ENCODE measurements around the gene ARID1B. TPM values are rescaled to one million over a fixed set of nuclear protein-coding genes. Genes with fewer than 3 reads are reported as not detected.

Gene ARID1B
- total and polyA plus RNA-seq, 10 of the 15 experiments (the other 5 are each of a cell fraction or from before 2014, with no cell fraction given), result 24.7 to 133 (median 54.6) TPM

GRCh38 chr6:156806155-156806554 lies 29.0 kb downstream of the ARID1B start:
- Histone ChIP-seq H3K4me3 (no peak overlapping the region), H3K79me2 (ENCODE audit: control insufficient read depth, insufficient read depth, low read length) (peaks cover 99% of the 10 kb centered on the region), H3K9me3 (replicated peaks; ENCODE audit: control insufficient read depth, insufficient read depth, low read length) (peaks cover 8% of the 10 kb centered on the region; the same call in 2 of the 3 replicates), H4K20me1 (ENCODE audit: control insufficient read depth, insufficient read depth) (no peaks in the 10 kb centered on the region), H3K9ac (ENCODE audit: control insufficient read depth, insufficient read depth, low read length) (no peak overlapping the region), H3K36me3 (ENCODE audit: control insufficient read depth in 2 of 2, insufficient read depth in 2 of 2, low read length in 1 of 2) (peaks cover 2 to 8% of the 10 kb centered on the region in 2 experiments; a peak in 3 of 4 replicates), H3K4me1 (ENCODE audit: control insufficient read depth, insufficient read depth, low read length) (peaks cover 24% of the 10 kb centered on the region), H3K27me3 (replicated peaks in 1 of 2; ENCODE audit: control insufficient read depth in 2 of 2, insufficient read depth in 2 of 2, low read length in 1 of 2) (no peaks in the 10 kb centered on the region), H3K27ac (ENCODE audit: control insufficient read depth, insufficient read depth) (no peak overlapping the region), H2AFZ (ENCODE audit: control insufficient read depth, low read depth, low read length) (no peak overlapping the region), H3K4me2 (ENCODE audit: control insufficient read depth, insufficient read depth) (no peak overlapping the region)
- ATAC-seq, result no peak
- intact Hi-C loops (cut with micrococcal nuclease; ENCODE audit: unreplicated experiment), result no loop called here
- 88% methylated on average over 4 of the region's 4 CpGs for WGBS (ENCODE audit: insufficient coverage, insufficient replicate concordance, low lambda C conversion rate, missing lambda C conversion rate)
- in situ Hi-C loops (cut with MboI), result no loop called here
- RAD21 ChIA-PET (ENCODE audit: unreplicated experiment), result interaction anchor here (0.7 to 2.1 kb wide), 6 partner anchors 15 to 288 kb away, joined by 3 to 5 read pairs (median 3); no protein-coding TSS in a partner anchor
- DNase-seq (ENCODE audit: low read depth, low spot score), result no peak
- no peak for FAIRE-seq
- SMC1A ChIA-PET (ENCODE audit: uncharacterized antibody, unreplicated experiment), result interaction anchor here (1.2 to 3.7 kb wide), 8 partner anchors 10 to 96 kb away, joined by 3 to 26 read pairs (median 5); no protein-coding TSS in a partner anchor
- no TSS peak for BruUV-seq (replicated peaks)
- POLR2A ChIA-PET, result interaction anchor here (0.7 to 1.1 kb wide), 2 partner anchors 12 to 15 kb away, joined by 3 to 4 read pairs; no protein-coding TSS in a partner anchor
- CTCF ChIA-PET, result interaction anchor here (0.7 to 1.9 kb wide), 4 partner anchors 9 to 21 kb away, joined by 3 to 4 read pairs (median 4); no protein-coding TSS in a partner anchor
- no peak for TF ChIP-seq ZBTB40 (IDR thresholded peaks at IDR 0.05; ENCODE audit: borderline replicate concordance)
- no peak for TF ChIP-seq TBL1XR1 (IDR thresholded peaks at IDR 0.05; ENCODE audit: low read depth, low read length)
- TF ChIP-seq PAX5 (IDR thresholded peaks at IDR 0.05; ENCODE audit: borderline replicate concordance, low read depth, low read length), result no peak
- TF ChIP-seq NFIC (IDR thresholded peaks at IDR 0.05; ENCODE audit: low read depth, low read length), result no peak
- no peak for TF ChIP-seq ATF2 (IDR thresholded peaks at IDR 0.05; ENCODE audit: low read length)
- TF ChIP-seq RB1 (IDR thresholded peaks at IDR 0.05; ENCODE audit: borderline replicate concordance), result no peak
- no peak for TF ChIP-seq BCL3 (IDR thresholded peaks at IDR 0.05; ENCODE audit: borderline replicate concordance, insufficient read depth, low read depth, low read length, poor library complexity, severe bottlenecking)
- no peak for TF ChIP-seq PAX8 (IDR thresholded peaks at IDR 0.05)
- no peak for TF ChIP-seq ZNF207 (IDR thresholded peaks at IDR 0.05; ENCODE audit: borderline replicate concordance)
- no peak for TF ChIP-seq CEBPZ (IDR thresholded peaks at IDR 0.05; ENCODE audit: low read depth, low read length)

All from GM12878 (cell line).